HepG2 (cell line): ENCODE measurements around the gene TMEM266. TPM values are rescaled to one million over a fixed set of nuclear protein-coding genes. Genes with fewer than 3 reads are reported as not detected.

ENCODE experiments used
- ATAC-seq: fragments of 200-7000 bp; cut with Tn5 transposase; 3 replicates; pipeline ENCODE4 v1.9.1; 2020; ENCODE audit warnings: mild to moderate bottlenecking, moderate library complexity
- BruUV-seq: library from RNA; stranded (reverse); fragments of 400-500 nt; replicated peaks from 2 replicates; lab custom pipeline; 2021; lab: Mats Ljungman, UMichigan
- CTCF ChIA-PET: fragments of 300-600 bp; formaldehyde crosslinking; extraction: SDS; loops from one replicate; lab custom pipeline; 2021; ENCODE audit warnings: low total read pairs, inconsistent platforms, low intra/inter-chr PET ratio; lab: Yijun Ruan, JAX
- POLR2A ChIA-PET: fragments of 350-600 bp; sonication (Branson Sonifier 250); formaldehyde crosslinking; loops from one replicate; lab custom pipeline; 2020; ENCODE audit warnings: antibody characterized with exemption, inconsistent platforms; lab: Yijun Ruan, JAX
- DNase-seq: peaks from one replicate; pipeline ENCODE4 v3.0.0-alpha.2; 2015; ENCODE audit warnings: low spot score
- FAIRE-seq: peaks from 3 replicates; lab custom pipeline; 2011; peaks lifted over from hg19 to GRCh38; lab: Jason Lieb, UNC
- H2AFZ ChIP-seq: one replicate; pipeline ENCODE4 v1.6.1; 2011; ENCODE audit warnings: low read length, inconsistent platforms
- H3K27ac ChIP-seq: fragments of 300-600 bp; 3 replicates; pipeline ENCODE4 v1.8.0; 2011; ENCODE audit warnings: mixed run types, mild to moderate bottlenecking, mixed read lengths, low read length, inconsistent platforms; ENCODE audit not compliant: insufficient read depth; ENCODE audit errors: extremely low read length
- H3K27me3 ChIP-seq, 2 experiments: fragments of 200-600 bp in 1 of 2; 2 replicates in 1 of 2; 3 replicates in 1 of 2; pipeline versions ENCODE4 v1.6.0 to v1.8.0; 2011; ENCODE audit warnings: low read length in 2 of 2, mild to moderate bottlenecking in 2 of 2, moderate library complexity in 2 of 2, inconsistent platforms in 1 of 2; ENCODE audit not compliant: insufficient read depth in 2 of 2, control insufficient read depth in 1 of 2
- H3K36me3 ChIP-seq, 2 experiments: fragments of 200-600 bp in 1 of 2; replicated peaks in 1 of 2; 2 replicates in 1 of 2; 3 replicates in 1 of 2; pipeline versions ENCODE4 v1.5.1 to v1.8.0; 2011; ENCODE audit warnings: low read length in 2 of 2, inconsistent platforms in 1 of 2; ENCODE audit not compliant: insufficient read depth in 2 of 2, control insufficient read depth in 1 of 2
- H3K4me1 ChIP-seq: 2 replicates; pipeline ENCODE4 v1.5.1; 2012; ENCODE audit warnings: low read length, inconsistent platforms; ENCODE audit not compliant: insufficient read depth
- H3K4me2 ChIP-seq: 2 replicates; pipeline ENCODE4 v1.6.0; 2011; ENCODE audit warnings: low read depth, low read length, inconsistent platforms
- H3K4me3 ChIP-seq, 3 experiments: fragments of 200-600 bp in 1 of 3; sonication (generic), shearing (Covaris generic) in 1 of 3; replicated peaks in 1 of 3; 2 replicates each; pipeline ENCODE4 v1.5.1; 2011 to 2016; ENCODE audit warnings: low read length in 3 of 3, inconsistent platforms in 2 of 3, low read depth in 2 of 3, mild to moderate bottlenecking in 2 of 3, control low read depth in 1 of 3, mixed read lengths in 1 of 3; ENCODE audit not compliant: insufficient read depth in 1 of 3
- H3K79me2 ChIP-seq: one replicate; pipeline ENCODE4 v1.6.1; 2011; ENCODE audit warnings: low read length, inconsistent platforms; ENCODE audit not compliant: insufficient read depth
- H3K9ac ChIP-seq: 2 replicates; pipeline ENCODE4 v1.6.0; 2011; ENCODE audit warnings: mild to moderate bottlenecking, low read depth, low read length, inconsistent platforms; ENCODE audit not compliant: insufficient read depth
- H3K9me3 ChIP-seq: 2 replicates; pipeline ENCODE4 v1.5.1; 2012; ENCODE audit warnings: mild to moderate bottlenecking, low read length
- H4K20me1 ChIP-seq: 2 replicates; pipeline ENCODE4 v1.6.0; 2011; ENCODE audit warnings: inconsistent platforms, mild to moderate bottlenecking, low read length, moderate library complexity; ENCODE audit not compliant: insufficient read depth
- AHR ChIP-seq: IDR thresholded peaks from 2 replicates; pipeline ENCODE4 v1.6.1; 2018; ENCODE audit warnings: missing genetic modification reagents, missing compliant biosample characterization
- ARID4A ChIP-seq: sonication (generic); formaldehyde crosslinking; IDR thresholded peaks from 2 replicates; pipeline ENCODE4 v1.5.0; 2020; ENCODE audit warnings: mild to moderate bottlenecking, missing genetic modification reagents, borderline replicate concordance
- ATF5 ChIP-seq: sonication (generic); formaldehyde crosslinking; IDR thresholded peaks from 2 replicates; pipeline ENCODE4 v1.4.0; 2020; ENCODE audit warnings: mild to moderate bottlenecking, low read depth, missing genetic modification reagents
- GRHL1 ChIP-seq: sonication (generic); formaldehyde crosslinking; conservative IDR thresholded peaks from 2 replicates; pipeline ENCODE4 v1.8.0; 2022; ENCODE audit warnings: missing genetic modification reagents
- HOXD1 ChIP-seq: sonication (generic); formaldehyde crosslinking; IDR thresholded peaks from 2 replicates; pipeline ENCODE4 v1.5.0; 2020; ENCODE audit warnings: missing genetic modification reagents
- MXI1 ChIP-seq: IDR thresholded peaks from 3 replicates; pipeline ENCODE4 v1.6.1; 2012; ENCODE audit warnings: low read depth, low read length, inconsistent platforms, borderline replicate concordance
- MYNN ChIP-seq: sonication (generic); formaldehyde crosslinking; IDR thresholded peaks from 2 replicates; pipeline ENCODE4 v1.4.0; 2020; ENCODE audit warnings: mild to moderate bottlenecking, low read depth, missing genetic modification reagents
- RNF2 ChIP-seq: fragments of 450-650 bp; conservative IDR thresholded peaks from 2 replicates; pipeline ENCODE4 v1.6.1; 2016; ENCODE audit warnings: low read depth
- SCMH1 ChIP-seq: sonication (generic); formaldehyde crosslinking; IDR thresholded peaks from 2 replicates; pipeline ENCODE4 v1.9.0; 2021; ENCODE audit warnings: missing genetic modification reagents, mild to moderate bottlenecking, borderline replicate concordance
- TRIM24 ChIP-seq: sonication (generic); formaldehyde crosslinking; IDR thresholded peaks from 2 replicates; pipeline ENCODE4 v1.8.0; 2022; ENCODE audit warnings: mild to moderate bottlenecking, missing genetic modification reagents
- XBP1 ChIP-seq: sonication (generic); formaldehyde crosslinking; IDR thresholded peaks from 2 replicates; pipeline ENCODE4 v1.5.0; 2020; ENCODE audit warnings: missing genetic modification reagents
- ZNF691 ChIP-seq: sonication (generic); formaldehyde crosslinking; IDR thresholded peaks from 2 replicates; pipeline ENCODE4 v1.4.0; 2020; ENCODE audit warnings: missing genetic modification reagents, low read depth, mild to moderate bottlenecking, borderline replicate concordance
- WGBS: methylation state at CpG from one replicate; pipeline ENCODE4 v1.1.6; 2017; ENCODE audit warnings: low lambda C conversion rate; 5-methylcytosine and 5-hydroxymethylcytosine counted together
- in situ Hi-C: cut with HindIII; loops from 2 replicates; pipeline ENCODE4 v1.10.0; 2017; ENCODE audit warnings: low pct_unique_long_range_greater_than_20kb; ENCODE audit not compliant: extremely low pct_ligation_motif_present
- intact Hi-C: fragments of 100-400 bp; cut with micrococcal nuclease; formaldehyde crosslinking; loops from one replicate; pipeline ENCODE4 v1.10.0; 2022; ENCODE audit not compliant: unreplicated experiment
- polyA plus RNA-seq, 8 experiments: library from polyadenylated mRNA; depleted of rRNA in 3 of 8; stranded (reverse) in 7 of 8; unstranded in 1 of 8; fragments of >200 nt; fragmentation: Illumina TruSeq in 4 of 8; extraction: Trizol in 4 of 8; gene quantifications; 2 replicates each; pipeline versions ENCODE4 v1.2.1 to v1.2.3, GENCODE V29; 2011 to 2016; ENCODE audit warnings: low read depth in 4 of 8, missing spikeins in 1 of 8, mixed read lengths in 1 of 8; ENCODE audit not compliant: insufficient read depth in 1 of 8
- total RNA-seq, 5 experiments: library from RNA; depleted of rRNA; stranded (reverse); fragments of >200 nt; fragmentation: Illumina TruSeq; extraction: Trizol; gene quantifications; 2 replicates each; pipeline ENCODE4 v1.2.3, GENCODE V29; 2016; ENCODE audit warnings: low read depth in 1 of 5

Gene TMEM266
- total and polyA plus RNA-seq, 2 of the 13 experiments (the other 11 are each of a cell fraction or from before 2014, with no cell fraction given) = 0.04 TPM; not detected in 1

GRCh38 chr15:76101655-76102054 is 41.9 kb downstream of the TMEM266 start:
- in situ Hi-C loops = no loop called here
- no peak for FAIRE-seq
- no peaks in the 10 kb centered on the region for H4K20me1 ChIP-seq
- no peak overlapping the region for H2AFZ ChIP-seq
- H3K79me2 ChIP-seq = no peaks in the 10 kb centered on the region
- no peak for DNase-seq
- no peak overlapping the region for H3K4me2 ChIP-seq
- peaks cover 20% of the 10 kb centered on the region for H3K4me1 ChIP-seq
- no peaks in the 10 kb centered on the region for H3K36me3 ChIP-seq
- BruUV-seq = no TSS peak
- H3K4me3 ChIP-seq = no peak overlapping the region
- 70% methylated on average over 3 of the region's 5 CpGs for WGBS
- TF ChIP-seq AHR (CRISPR knock-in tag) (no peak), ZNF691 (CRISPR knock-in tag) (no peak), HOXD1 (CRISPR knock-in tag) (no peak), XBP1 (CRISPR knock-in tag) (no peak), ARID4A (no peak), GRHL1 (no peak), MYNN (CRISPR knock-in tag) (no peak), RNF2 (no peak), SCMH1 (CRISPR knock-in tag) (no peak), ATF5 (CRISPR knock-in tag) (no peak), TRIM24 (no peak), MXI1 (no peak)
- ATAC-seq = no peak
- H3K9ac ChIP-seq = no peak overlapping the region
- no peak overlapping the region for H3K27ac ChIP-seq
- no peaks in the 10 kb centered on the region for H3K9me3 ChIP-seq
- intact Hi-C loops = no loop called here
- ChIA-PET POLR2A (no interaction called here), CTCF (no interaction called here)
- H3K27me3 ChIP-seq = no peaks in the 10 kb centered on the region; a peak in 1 of 5 replicates
